HG02759 (cell line): ENCODE measurements around the gene PARP14.

Source experiments
- ATAC-seq: cut with Tn5 transposase; IDR thresholded peaks from one replicate; pipeline ENCODE4 v1.9.1; 2021; ENCODE audit warnings: mild to moderate bottlenecking, moderate library complexity; ENCODE audit not compliant: unreplicated experiment

The PARP14 gene

GRCh38 chr3:122767540-122768372 lies 87.1 kb downstream of the PARP14 start:
- no peak for ATAC-seq

GRCh38 chr3:122770521-122771202 lies 90.0 kb downstream of the PARP14 start:
- ATAC-seq, result no peak

GRCh38 chr3:122772827-122773226 lies 92.2 kb downstream of the PARP14 start:
- no peak for ATAC-seq

GRCh38 chr3:122773944-122774509 lies 93.4 kb downstream of the PARP14 start:
- no peak for ATAC-seq

- no peak for ATAC-seq
Observed at GRCh38 chr3:122774564-122774963, 93.9 kb downstream of the PARP14 start.

- ATAC-seq, result no peak
Observed at GRCh38 chr3:122776675-122777468, 96.2 kb downstream of the PARP14 start.

- ATAC-seq, result no peak
Observed at GRCh38 chr3:122777563-122777962, 96.9 kb downstream of the PARP14 start.
